ENCODE results near the gene VPS13D.

- TF ChIP-seq POLR2A (IDR thresholded peaks at IDR 0.05) (peak; percentile 69), CTCF (IDR thresholded peaks at IDR 0.05) (peak; percentile 86 to 98 (median 93))
These were observed at the start of gene VPS13D for GRCh38 chr1:12229835-12230548.

Data from right lobe of liver (tissue), 4 donors.